OCI-LY1 (cell line): Measurements from ENCODE around the gene RAX2.

ENCODE experiments used
- H2AFZ ChIP-seq: fragments of 200-600 bp; sonication (generic), shearing (Covaris generic); 2 replicates; pipeline ENCODE4 v1.6.0; 2014; ENCODE audit warnings: antibody characterized with exemption, mild to moderate bottlenecking, low read length
- H3F3A ChIP-seq: fragments of 200-600 bp; sonication (generic), shearing (Covaris generic); 2 replicates; pipeline ENCODE4 v1.6.0; 2014; ENCODE audit warnings: mild to moderate bottlenecking, antibody characterized with exemption, low read length, moderate library complexity; ENCODE audit not compliant: insufficient read depth
- H3K27ac ChIP-seq: fragments of 200-600 bp; sonication (generic); 2 replicates; pipeline ENCODE4 v1.5.1; 2014; ENCODE audit warnings: low read length, mixed run types, mild to moderate bottlenecking, low read depth; ENCODE audit not compliant: poor library complexity, severe bottlenecking
- H3K27me3 ChIP-seq: fragments of 200-600 bp; sonication (generic); 2 replicates; pipeline ENCODE4 v1.6.0; 2014; ENCODE audit warnings: antibody characterized with exemption, mild to moderate bottlenecking, low read length, moderate library complexity; ENCODE audit not compliant: insufficient read depth
- H3K36me3 ChIP-seq: fragments of 200-600 bp; sonication (generic); 2 replicates; pipeline ENCODE4 v1.6.1; 2014; ENCODE audit warnings: mild to moderate bottlenecking, antibody characterized with exemption, low read length, moderate library complexity, mixed read lengths; ENCODE audit not compliant: insufficient read depth
- H3K4me1 ChIP-seq: fragments of 200-600 bp; sonication (generic); 2 replicates; pipeline ENCODE4 v1.5.1; 2014; ENCODE audit warnings: mild to moderate bottlenecking, low read length, moderate library complexity; ENCODE audit not compliant: insufficient read depth, severe bottlenecking
- H3K4me2 ChIP-seq: fragments of 200-600 bp; sonication (generic), shearing (Covaris generic); 2 replicates; pipeline ENCODE4 v1.6.1; 2014; ENCODE audit warnings: low read length
- H3K4me3 ChIP-seq: fragments of 200-600 bp; sonication (generic); 2 replicates; pipeline ENCODE4 v1.5.1; 2014; ENCODE audit warnings: low read length, low read depth, mild to moderate bottlenecking, mixed read lengths; ENCODE audit not compliant: poor library complexity, severe bottlenecking
- H3K79me2 ChIP-seq: fragments of 200-600 bp; shearing (Covaris generic); 2 replicates; pipeline ENCODE4 v1.6.1; 2016; ENCODE audit warnings: mixed run types, low read length, mixed read lengths; ENCODE audit not compliant: insufficient read depth
- H3K9ac ChIP-seq: fragments of 200-600 bp; sonication (generic), shearing (Covaris generic); 2 replicates; pipeline ENCODE4 v1.6.1; 2014; ENCODE audit warnings: mild to moderate bottlenecking, low read length, mixed read lengths
- H3K9me2 ChIP-seq: fragments of 200-600 bp; sonication (generic), shearing (Covaris generic); 2 replicates; pipeline ENCODE4 v1.6.1; 2014; ENCODE audit warnings: low read depth, mild to moderate bottlenecking, low read length, mixed read lengths
- H3K9me3 ChIP-seq: fragments of 200-600 bp; shearing (Covaris generic); 2 replicates; pipeline ENCODE4 v1.6.1; 2014; ENCODE audit warnings: low read length, mixed read lengths
- H4K20me1 ChIP-seq: fragments of 200-600 bp; sonication (generic), shearing (Covaris generic); 2 replicates; pipeline ENCODE4 v1.6.0; 2016; ENCODE audit warnings: mild to moderate bottlenecking, low read length; ENCODE audit not compliant: insufficient read depth
- CTCF ChIP-seq: fragments of 200-600 bp; sonication (generic), shearing (Covaris generic); IDR thresholded peaks from 2 replicates; pipeline ENCODE4 v1.5.1; 2017; ENCODE audit warnings: mild to moderate bottlenecking, antibody characterized with exemption, low read length, moderate library complexity, mixed read lengths
- EZH2 ChIP-seq: fragments of 200-600 bp; sonication (generic), shearing (Covaris generic); IDR thresholded peaks from 2 replicates; pipeline ENCODE4 v1.8.0; 2017; ENCODE audit warnings: borderline replicate concordance, mixed run types, mild to moderate bottlenecking, antibody characterized with exemption, low read length, moderate library complexity, mixed read lengths

The RAX2 gene

DNA sequence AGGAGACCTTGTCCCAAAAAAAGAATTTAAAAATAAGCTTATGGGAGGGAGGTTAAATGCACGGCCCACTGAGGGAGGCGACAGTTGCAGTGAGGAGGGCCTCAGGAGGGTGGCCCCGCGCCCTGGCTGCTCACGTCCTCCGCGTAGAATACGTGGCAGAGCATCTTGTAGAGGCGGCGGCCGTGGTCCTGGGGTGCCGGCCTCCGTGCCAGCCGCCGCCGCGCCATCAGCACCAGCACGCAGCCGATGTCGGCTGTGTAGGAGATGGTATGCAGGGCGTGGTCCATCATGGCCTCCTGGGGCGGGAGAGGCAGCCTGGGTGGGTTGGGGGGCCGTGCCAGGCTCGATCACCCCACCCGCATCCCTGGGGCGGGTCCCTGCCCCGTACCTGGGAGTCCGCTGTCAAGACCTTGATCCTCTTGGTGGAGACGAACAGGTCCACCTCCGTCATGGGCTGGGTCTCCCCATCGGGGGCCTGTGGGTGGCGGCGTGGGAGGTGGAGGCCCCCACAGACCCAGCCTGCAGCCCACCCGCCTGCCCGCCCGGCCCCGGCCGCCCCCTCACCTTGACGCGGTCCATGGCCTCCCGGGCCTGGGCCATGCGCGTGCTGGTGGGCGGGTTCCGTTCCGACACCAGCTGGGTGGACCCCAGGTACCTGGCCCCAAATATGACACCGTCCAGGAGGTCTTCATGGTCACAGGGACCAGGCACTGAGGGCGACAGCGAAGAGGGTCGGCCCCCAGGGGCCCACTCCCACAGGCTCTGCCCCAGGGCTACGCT is 18.2 kb downstream of the RAX2 start:
- Histone ChIP-seq H4K20me1 (no peaks in the 10 kb centered on the region), H3K27me3 (no peaks in the 10 kb centered on the region), H3K4me3 (no peak overlapping the region), H3K9me2 (no peaks in the 10 kb centered on the region), H3K4me1 (no peaks in the 10 kb centered on the region), H3K4me2 (no peak overlapping the region), H3K9me3 (no peaks in the 10 kb centered on the region), H3K9ac (no peak overlapping the region), H3F3A (no peaks in the 10 kb centered on the region), H3K79me2 (no peaks in the 10 kb centered on the region), H3K27ac (no peak overlapping the region), H3K36me3 (peaks cover 22% of the 10 kb centered on the region), H2AFZ (no peak overlapping the region)
- TF ChIP-seq CTCF (no peak), EZH2 (no peak)

DNA sequence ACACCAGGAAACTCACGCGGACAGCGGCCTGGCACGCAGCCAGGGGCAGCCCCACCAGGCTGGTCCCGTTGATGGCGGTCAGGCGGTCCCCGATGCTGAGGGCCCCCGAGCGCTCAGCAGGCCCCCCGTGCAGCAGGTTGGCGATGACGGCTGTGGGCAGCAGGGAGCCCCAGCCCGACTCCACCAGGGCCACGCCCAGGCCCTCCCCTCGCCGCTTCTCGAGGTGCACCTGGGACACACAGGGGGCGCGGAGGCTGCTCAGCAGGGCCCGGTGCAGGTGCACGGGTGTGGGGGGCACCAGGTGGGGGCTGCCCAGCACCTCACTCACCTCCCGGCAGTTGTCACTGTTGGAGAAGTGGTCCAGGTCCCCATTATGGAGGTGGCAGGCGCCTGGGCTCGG is 19.5 kb downstream of the RAX2 start:
- Histone ChIP-seq H3K9me3 (no peaks in the 10 kb centered on the region), H3K4me1 (no peaks in the 10 kb centered on the region), H3K36me3 (peaks cover 19% of the 10 kb centered on the region), H3K4me3 (no peak overlapping the region), H3K4me2 (no peak overlapping the region), H3K9ac (no peak overlapping the region), H4K20me1 (no peaks in the 10 kb centered on the region), H3K27me3 (no peaks in the 10 kb centered on the region), H3K27ac (no peak overlapping the region), H3K79me2 (no peaks in the 10 kb centered on the region), H3F3A (no peaks in the 10 kb centered on the region), H3K9me2 (no peaks in the 10 kb centered on the region), H2AFZ (no peak overlapping the region)
- TF ChIP-seq EZH2, result no peak
- TF ChIP-seq CTCF, result no peak

- Histone ChIP-seq H3K36me3 (peaks cover 13% of the 10 kb centered on the region), H4K20me1 (no peaks in the 10 kb centered on the region), H3K4me1 (no peaks in the 10 kb centered on the region), H3K9ac (no peak overlapping the region), H3K9me3 (no peaks in the 10 kb centered on the region), H3K27ac (no peak overlapping the region), H3K27me3 (no peaks in the 10 kb centered on the region; the same call in 1 of the 2 replicates), H3K4me3 (no peak overlapping the region), H3K79me2 (no peaks in the 10 kb centered on the region), H2AFZ (no peak overlapping the region), H3K9me2 (no peaks in the 10 kb centered on the region), H3F3A (no peaks in the 10 kb centered on the region), H3K4me2 (no peak overlapping the region)
- TF ChIP-seq EZH2 (no peak), CTCF (no peak)
Measured at GRCh38 chr19:3751236-3751635, 20.8 kb downstream of the RAX2 start.
